Measurements from ENCODE around the gene OXCT1.
"Not testable (repeated sequence)": the region's sequence is repeated elsewhere in the genome, so short reads cannot be mapped to it uniquely, and the experiment has no call there.

Gene OXCT1

DNA sequence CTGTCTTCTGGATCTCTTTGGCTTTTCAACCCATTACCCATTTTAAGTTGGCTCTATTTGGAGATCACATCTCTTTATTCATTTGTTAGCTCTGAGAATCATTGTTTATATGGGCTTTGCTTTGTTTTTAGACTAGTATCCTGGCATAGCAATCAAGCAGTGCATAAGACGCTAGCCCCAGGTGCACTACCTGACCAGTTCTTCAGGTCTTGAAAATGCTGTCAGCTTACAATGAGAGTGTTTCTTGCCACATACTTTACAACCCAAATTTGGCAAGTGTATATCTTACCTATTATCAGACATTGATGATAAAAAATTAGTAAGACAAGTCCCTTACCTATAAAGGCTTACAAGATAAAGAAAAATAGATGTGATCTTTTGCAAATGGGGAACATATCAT, 12.2 kb downstream of the OXCT1 start:
- no peaks in the 10 kb centered on the region; a peak in 1 of 20 replicates for H3K4me1 ChIP-seq
- peaks cover 0 to 10% (median 0%) of the 10 kb centered on the region in 11 experiments; a peak in 5 of 22 replicates for H4K20me1 ChIP-seq
- no peaks in the 10 kb centered on the region for H3K27me3 ChIP-seq
- peaks cover 14 to 93% (median 76%) of the 10 kb centered on the region in 11 experiments for H3K36me3 ChIP-seq
- no peak overlapping the region for H3K4me2 ChIP-seq
- no peak overlapping the region for H3K27ac ChIP-seq
- TF ChIP-seq Cebpa-rat (IDR thresholded peaks at IDR 0.05): no peak
- H3K9me3 ChIP-seq (replicated peaks in 1 of 11): no peaks in the 10 kb centered on the region
- no peak overlapping the region for H3K4me3 ChIP-seq
- H3K9ac ChIP-seq: no peak overlapping the region

DNA sequence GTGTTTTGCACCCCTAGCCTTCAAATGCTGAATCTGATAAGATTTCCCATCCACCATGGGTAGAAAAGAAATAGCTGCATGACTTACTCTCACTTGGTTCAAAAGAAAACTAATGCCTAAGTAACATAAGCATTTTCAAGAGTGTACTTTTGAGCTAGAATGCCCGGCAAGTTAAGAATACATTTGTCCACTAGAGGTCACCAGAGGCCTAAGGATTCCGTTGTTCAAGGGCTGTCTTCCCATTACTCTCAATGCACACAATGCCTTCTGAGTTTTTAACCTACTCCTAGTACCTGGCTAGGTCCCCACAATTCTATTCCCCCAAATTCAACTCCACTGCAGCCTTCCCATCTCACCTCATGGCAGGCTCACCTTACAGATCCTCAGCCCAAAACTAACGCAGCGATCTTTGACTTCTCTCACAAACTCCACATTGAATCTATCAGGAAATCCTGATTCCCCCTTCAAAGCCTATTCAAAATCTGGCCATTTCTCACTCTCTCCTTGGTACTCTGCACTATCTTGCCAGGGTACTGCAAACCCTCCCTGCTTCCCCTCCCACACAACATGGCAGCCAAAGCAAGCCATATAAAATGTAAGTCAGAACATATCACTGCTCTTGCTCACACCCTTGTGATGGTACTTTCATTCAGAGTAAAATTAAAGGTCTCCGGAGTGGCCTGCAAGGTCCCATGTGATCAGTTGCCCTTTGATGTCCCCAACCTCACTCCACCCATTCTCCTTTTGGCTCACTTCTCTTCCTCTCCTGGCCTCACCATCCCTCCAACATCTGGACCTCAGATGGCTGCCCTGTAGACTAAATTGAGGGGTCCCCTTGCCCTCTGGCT, 13.4 kb downstream of the OXCT1 start:
- no peak overlapping the region for H3K4me2 ChIP-seq
- no peaks in the 10 kb centered on the region for H3K27me3 ChIP-seq
- H3K4me1 ChIP-seq: no peaks in the 10 kb centered on the region; a peak in 1 of 20 replicates
- H3K9ac ChIP-seq: no peak overlapping the region
- no peaks in the 10 kb centered on the region for H3K9me3 ChIP-seq (replicated peaks in 1 of 11)
- H3K4me3 ChIP-seq: no peak overlapping the region
- no peak for TF ChIP-seq Cebpa-rat (IDR thresholded peaks at IDR 0.05)
- no peak overlapping the region for H3K27ac ChIP-seq
- peaks cover 22 to 93% (median 81%) of the 10 kb centered on the region in 11 experiments for H3K36me3 ChIP-seq
- peaks cover 0 to 8% (median 0%) of the 10 kb centered on the region in 11 experiments; a peak in 5 of 22 replicates for H4K20me1 ChIP-seq

DNA sequence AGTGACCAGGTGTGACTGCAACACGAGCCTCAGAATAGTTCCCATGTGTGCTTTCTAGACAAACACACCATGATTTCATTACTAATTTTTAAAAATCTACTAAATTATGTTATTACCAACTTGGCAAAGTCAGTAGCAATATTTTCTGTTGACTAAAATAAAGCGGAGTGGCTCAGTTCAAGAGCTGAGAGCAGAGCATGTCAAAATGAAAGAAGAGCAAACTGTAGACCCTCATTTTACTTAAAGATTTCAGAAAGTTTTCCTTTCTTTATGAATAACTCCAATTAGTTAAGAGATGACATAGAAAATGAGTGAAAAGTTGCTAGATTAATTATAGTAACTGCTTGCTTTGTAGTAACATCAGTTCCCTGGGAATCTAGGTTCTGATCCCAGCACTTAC, 17.9 kb downstream of the OXCT1 start:
- no peak for TF ChIP-seq Cebpa-rat (IDR thresholded peaks at IDR 0.05)
- Histone ChIP-seq H3K36me3 (peaks cover 46 to 82% (median 74%) of the 10 kb centered on the region in 11 experiments), H3K9ac (no peak overlapping the region), H3K27ac (no peak overlapping the region), H3K4me1 (no peaks in the 10 kb centered on the region), H3K4me2 (no peak overlapping the region), H3K27me3 (no peaks in the 10 kb centered on the region), H3K4me3 (no peak overlapping the region), H3K9me3 (replicated peaks in 1 of 11) (peaks cover 7 to 25% (median 14%) of the 10 kb centered on the region in 11 experiments; a peak in 21 of 22 replicates), H4K20me1 (peaks cover 0 to 8% (median 0%) of the 10 kb centered on the region in 11 experiments; a peak in 4 of 22 replicates)

DNA sequence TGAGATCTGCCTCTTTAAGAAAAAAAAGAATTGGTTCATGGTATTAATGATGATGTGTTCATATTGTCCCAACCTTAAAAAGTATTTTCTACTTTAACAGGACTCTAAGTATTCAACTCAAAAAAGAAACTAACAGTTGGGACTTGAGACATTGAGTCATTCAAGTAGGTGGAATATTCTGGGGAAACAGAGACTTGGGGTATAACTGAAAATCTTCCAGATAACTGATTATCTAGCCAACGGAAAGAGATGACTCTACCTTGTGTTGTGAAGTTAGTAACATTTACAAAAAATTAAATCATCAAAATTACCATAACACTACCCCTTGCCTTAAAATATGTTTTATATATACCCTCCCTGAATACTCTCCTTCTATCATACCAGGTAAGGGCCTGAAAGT, 19.1 kb downstream of the OXCT1 start:
- H3K36me3 ChIP-seq: peaks cover 46 to 75% (median 70%) of the 10 kb centered on the region in 11 experiments
- H3K9ac ChIP-seq: no peak overlapping the region
- H3K4me2 ChIP-seq: no peak overlapping the region
- no peak overlapping the region for H3K27ac ChIP-seq
- H3K27me3 ChIP-seq: no peaks in the 10 kb centered on the region
- TF ChIP-seq Cebpa-rat (IDR thresholded peaks at IDR 0.05): no peak
- H3K4me1 ChIP-seq: no peaks in the 10 kb centered on the region
- H4K20me1 ChIP-seq: peaks cover 0 to 4% (median 0%) of the 10 kb centered on the region in 11 experiments; a peak in 2 of 22 replicates
- peaks cover 7 to 25% (median 14%) of the 10 kb centered on the region in 11 experiments; a peak in 21 of 22 replicates for H3K9me3 ChIP-seq (replicated peaks in 1 of 11)
- no peak overlapping the region for H3K4me3 ChIP-seq

GRCh38 chr5:41848983-41849382, 21.2 kb downstream of the OXCT1 start:
- no peak overlapping the region for H3K27ac ChIP-seq
- H3K36me3 ChIP-seq: peaks cover 46 to 71% (median 60%) of the 10 kb centered on the region in 11 experiments
- no peaks in the 10 kb centered on the region for H4K20me1 ChIP-seq
- no peak overlapping the region for H3K4me2 ChIP-seq
- H3K4me3 ChIP-seq: no peak overlapping the region
- peaks cover 0 to 11% (median 0%) of the 10 kb centered on the region in 10 experiments; a peak in 5 of 20 replicates for H3K4me1 ChIP-seq
- peaks cover 7 to 25% (median 14%) of the 10 kb centered on the region in 11 experiments; a peak in 21 of 22 replicates for H3K9me3 ChIP-seq (replicated peaks in 1 of 11)
- no peak for TF ChIP-seq Cebpa-rat (IDR thresholded peaks at IDR 0.05)
- H3K27me3 ChIP-seq: no peaks in the 10 kb centered on the region
- no peak overlapping the region for H3K9ac ChIP-seq

DNA sequence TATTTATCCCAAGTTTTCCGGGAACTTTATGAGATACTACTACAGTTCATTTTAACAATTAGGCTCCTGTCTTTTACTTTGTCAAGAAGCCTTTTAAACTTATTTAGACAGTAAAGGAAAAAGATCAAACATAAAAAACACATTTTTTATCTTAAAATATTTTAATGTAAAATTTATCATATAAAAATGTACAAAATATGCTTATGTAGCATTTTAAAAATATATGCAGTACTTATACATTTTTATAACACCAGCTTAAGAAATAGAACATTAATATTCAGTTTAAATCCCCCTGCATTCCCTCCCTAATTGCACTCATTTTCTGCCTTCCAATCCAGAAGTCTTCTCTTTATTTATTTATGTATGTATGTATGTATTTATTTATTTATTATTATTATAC, 24.5 kb downstream of the OXCT1 start:
- Histone ChIP-seq H3K36me3 (peaks cover 18 to 65% (median 47%) of the 10 kb centered on the region in 11 experiments), H3K9me3 (replicated peaks in 1 of 11) (peaks cover 7 to 17% (median 14%) of the 10 kb centered on the region in 11 experiments; a peak in 21 of 22 replicates), H3K4me1 (peaks cover 0 to 28% (median 0%) of the 10 kb centered on the region in 10 experiments; a peak in 5 of 20 replicates)
- not testable (repeated sequence) for H3K4me2 ChIP-seq, H3K27me3 ChIP-seq, H4K20me1 ChIP-seq, H3K27ac ChIP-seq, H3K9ac ChIP-seq, H3K4me3 ChIP-seq

DNA sequence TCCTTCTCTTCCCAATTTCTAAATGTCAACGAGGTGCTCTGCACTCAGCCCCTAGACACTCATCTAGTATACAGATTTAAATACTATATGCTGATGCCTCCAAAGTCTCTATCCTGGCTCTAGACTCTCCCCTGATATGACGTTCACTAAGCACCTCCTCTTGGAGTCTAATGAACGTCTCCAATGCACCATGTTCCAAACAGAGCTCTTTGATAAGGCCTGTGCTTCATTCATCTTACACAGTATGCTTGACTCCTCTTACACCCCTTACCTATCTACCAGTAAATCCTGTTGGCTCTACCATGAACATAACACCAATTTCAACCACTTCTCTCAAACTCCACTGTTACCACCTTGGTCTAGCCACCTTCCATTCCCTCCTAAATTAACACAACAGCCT, 25.7 kb downstream of the OXCT1 start:
- H3K27ac ChIP-seq: no peak overlapping the region

DNA sequence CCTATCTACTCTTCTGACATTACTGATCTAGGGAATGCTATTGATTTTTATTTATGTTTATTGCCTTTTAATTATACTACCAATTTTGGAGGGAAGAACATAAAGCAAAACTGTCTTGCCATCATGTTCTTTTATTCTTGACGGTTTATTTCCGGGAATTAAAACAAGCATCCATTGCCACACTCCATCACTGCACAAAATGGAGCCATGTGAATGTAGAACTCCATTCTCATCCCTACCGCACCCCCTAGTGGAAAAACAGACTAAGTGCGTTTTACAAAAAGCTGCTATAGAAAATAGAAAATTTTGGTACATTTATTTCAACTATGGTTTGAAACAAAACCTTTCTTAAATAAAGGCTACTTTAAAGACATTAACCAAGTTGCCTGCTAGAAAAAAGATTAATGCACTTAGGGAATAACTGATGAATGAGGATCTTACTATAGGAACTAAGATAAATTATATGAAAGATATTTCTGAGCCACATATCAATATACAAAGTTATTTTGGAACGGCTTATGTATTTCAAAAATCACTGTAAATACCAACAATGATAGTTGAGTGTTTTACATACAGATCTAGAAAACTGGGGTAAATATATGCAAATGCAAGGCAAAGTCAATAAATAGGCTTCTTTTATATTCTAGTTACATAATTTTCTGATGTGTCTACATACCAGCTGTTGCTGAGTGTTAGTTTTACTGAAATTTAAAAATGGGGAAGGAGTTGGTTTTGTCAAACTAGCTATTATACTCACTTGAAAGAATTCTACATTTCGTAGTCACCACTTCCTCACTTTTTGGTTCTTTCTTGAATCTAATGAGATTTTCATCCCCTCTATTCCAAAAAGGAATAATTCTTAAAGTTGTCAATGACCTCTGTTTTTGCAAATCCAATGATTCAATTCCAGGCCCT, 26.5 kb downstream of the OXCT1 start:
- TF ChIP-seq Cebpa-rat (IDR thresholded peaks at IDR 0.05): no peak
- Histone ChIP-seq H3K9ac (no peak overlapping the region), H3K27ac (no peak overlapping the region), H3K36me3 (peaks cover 3 to 63% (median 45%) of the 10 kb centered on the region in 11 experiments; a peak in 21 of 22 replicates), H3K4me2 (peak overlapping the region in 2 of 11 experiments; percentile 34 to 41; a peak in 4 of 22 replicates), H4K20me1 (no peaks in the 10 kb centered on the region), H3K4me1 (peaks cover 0 to 32% (median 0%) of the 10 kb centered on the region in 10 experiments; a peak in 5 of 20 replicates), H3K27me3 (no peaks in the 10 kb centered on the region), H3K4me3 (no peak overlapping the region), H3K9me3 (replicated peaks in 1 of 11) (peaks cover 0 to under 1% (median 0%) of the 10 kb centered on the region in 11 experiments; a peak in 5 of 22 replicates)

More for the DNA sequence above, 25.7 kb downstream of the OXCT1 start:
- Histone ChIP-seq H3K4me1 (peaks cover 0 to 30% (median 0%) of the 10 kb centered on the region in 10 experiments; a peak in 5 of 20 replicates), H4K20me1 (no peaks in the 10 kb centered on the region), H3K27me3 (no peaks in the 10 kb centered on the region), H3K4me3 (no peak overlapping the region), H3K4me2 (peak overlapping the region in 2 of 11 experiments; percentile 34 to 41; a peak in 4 of 22 replicates), H3K9ac (no peak overlapping the region), H3K9me3 (replicated peaks in 1 of 11) (peaks cover 7 to 8% (median 8%) of the 10 kb centered on the region in 11 experiments; a peak in 20 of 22 replicates), H3K36me3 (peaks cover 7 to 63% (median 45%) of the 10 kb centered on the region in 11 experiments)
- TF ChIP-seq Cebpa-rat (IDR thresholded peaks at IDR 0.05): no peak

All from BLaER1 treated with 17β-estradiol and CSF1 and Interleukin-3, amounts not matched to agents 10 nM and 100 nM (cell line).